Measurements from ENCODE around the gene PTH2.

Gene PTH2

GRCh38 chr19:49436381-49437017 is 13.3 kb upstream of the PTH2 start:
- Histone ChIP-seq H4K20me1 (ENCODE audit: insufficient read depth, low read length) (no peaks in the 10 kb centered on the region), H3K27ac (ENCODE audit: low read length) (no peak overlapping the region), H3K36me3 (replicated peaks; ENCODE audit: low read depth, low read length) (no peaks in the 10 kb centered on the region), H3K27me3 (ENCODE audit: low read depth, low read length) (peaks cover 38% of the 10 kb centered on the region), H3K79me2 (ENCODE audit: low read length) (no peaks in the 10 kb centered on the region), H3K4me3 (ENCODE audit: low read length) (no peak overlapping the region), H3K9me3 (ENCODE audit: insufficient read depth, low read length) (no peaks in the 10 kb centered on the region), H3K4me1 (ENCODE audit: low read length) (no peaks in the 10 kb centered on the region), H3K4me2 (ENCODE audit: low read length) (no peak overlapping the region), H2AFZ (ENCODE audit: low read depth, low read length) (no peak overlapping the region), H3K9ac (ENCODE audit: low read length) (no peak overlapping the region)
- TF ChIP-seq CTCF (IDR thresholded peaks at IDR 0.05; ENCODE audit: low read depth, low read length), result no peak
- no peak for TF ChIP-seq EZH2phosphoT487 (IDR thresholded peaks at IDR 0.05; ENCODE audit: low read depth)

- H3K4me3 ChIP-seq (ENCODE audit: low read length), result no peak overlapping the region
- H3K27me3 ChIP-seq (ENCODE audit: low read depth, low read length), result peaks cover 35% of the 10 kb centered on the region
- H3K4me1 ChIP-seq (ENCODE audit: low read length), result 0 out of 2 replicates have a peak, but pooled peaks cover under 1% of the 10 kb centered on the region
- no peak overlapping the region for H3K4me2 ChIP-seq (ENCODE audit: low read length)
- no peaks in the 10 kb centered on the region for H4K20me1 ChIP-seq (ENCODE audit: insufficient read depth, low read length)
- H3K9me3 ChIP-seq (ENCODE audit: insufficient read depth, low read length), result no peaks in the 10 kb centered on the region
- no peak overlapping the region for H3K9ac ChIP-seq (ENCODE audit: low read length)
- H3K79me2 ChIP-seq (ENCODE audit: low read length), result no peaks in the 10 kb centered on the region
- H2AFZ ChIP-seq (ENCODE audit: low read depth, low read length), result no peak overlapping the region
- H3K27ac ChIP-seq (ENCODE audit: low read length), result no peak overlapping the region
- TF ChIP-seq CTCF (IDR thresholded peaks at IDR 0.05; ENCODE audit: low read depth, low read length), result no peak
- TF ChIP-seq EZH2phosphoT487 (IDR thresholded peaks at IDR 0.05; ENCODE audit: low read depth), result no peak
- no peaks in the 10 kb centered on the region for H3K36me3 ChIP-seq (replicated peaks; ENCODE audit: low read depth, low read length)
These were observed 12.4 kb upstream of the PTH2 start for GRCh38 chr19:49435670-49436069.

DNA sequence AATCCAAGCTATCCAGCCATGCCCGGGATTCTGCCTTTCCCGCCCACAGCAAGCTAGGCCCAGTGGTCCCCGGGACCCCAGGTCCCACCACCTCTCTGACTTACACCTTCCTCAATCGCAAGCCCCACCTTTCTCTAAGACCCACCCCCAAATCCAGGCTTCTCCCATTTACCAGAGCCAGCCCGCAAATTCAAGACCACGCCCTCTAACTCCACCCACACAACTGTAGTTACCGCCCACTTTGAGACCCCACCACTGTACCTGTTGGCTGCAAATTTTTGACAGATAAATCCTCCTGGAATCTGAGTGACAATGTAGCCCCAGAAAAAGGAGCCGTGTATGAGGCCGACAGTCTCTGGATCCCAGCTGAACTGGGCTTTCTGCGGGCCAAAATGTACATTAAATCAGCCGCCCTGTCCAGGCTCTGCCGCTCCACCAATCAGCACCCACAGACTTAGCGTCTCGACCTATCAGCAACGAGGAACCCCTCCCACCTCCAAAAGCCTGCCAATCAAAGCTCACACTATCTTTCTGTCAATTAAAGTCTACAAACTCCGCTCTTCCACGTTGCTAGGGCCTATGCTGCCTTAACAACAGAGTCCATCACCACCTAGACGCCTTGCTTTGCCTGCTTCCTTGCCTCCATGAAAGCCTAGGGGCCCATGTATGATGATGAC is 11.8 kb upstream of the PTH2 start:
- no peaks in the 10 kb centered on the region for H3K79me2 ChIP-seq (ENCODE audit: low read length)
- H3K36me3 ChIP-seq (replicated peaks; ENCODE audit: low read depth, low read length), result no peaks in the 10 kb centered on the region
- H4K20me1 ChIP-seq (ENCODE audit: insufficient read depth, low read length), result no peaks in the 10 kb centered on the region
- H3K4me3 ChIP-seq (ENCODE audit: low read length), result no peak overlapping the region
- H3K27me3 ChIP-seq (ENCODE audit: low read depth, low read length), result peaks cover 29% of the 10 kb centered on the region
- TF ChIP-seq CTCF (IDR thresholded peaks at IDR 0.05; ENCODE audit: low read depth, low read length), result no peak
- TF ChIP-seq EZH2phosphoT487 (IDR thresholded peaks at IDR 0.05; ENCODE audit: low read depth), result no peak
- H2AFZ ChIP-seq (ENCODE audit: low read depth, low read length), result no peak overlapping the region
- no peak overlapping the region for H3K27ac ChIP-seq (ENCODE audit: low read length)
- H3K9me3 ChIP-seq (ENCODE audit: insufficient read depth, low read length), result no peaks in the 10 kb centered on the region
- no peak overlapping the region for H3K9ac ChIP-seq (ENCODE audit: low read length)
- no peak overlapping the region for H3K4me2 ChIP-seq (ENCODE audit: low read length)
- peaks cover 6% of the 10 kb centered on the region for H3K4me1 ChIP-seq (ENCODE audit: low read length)

DNA sequence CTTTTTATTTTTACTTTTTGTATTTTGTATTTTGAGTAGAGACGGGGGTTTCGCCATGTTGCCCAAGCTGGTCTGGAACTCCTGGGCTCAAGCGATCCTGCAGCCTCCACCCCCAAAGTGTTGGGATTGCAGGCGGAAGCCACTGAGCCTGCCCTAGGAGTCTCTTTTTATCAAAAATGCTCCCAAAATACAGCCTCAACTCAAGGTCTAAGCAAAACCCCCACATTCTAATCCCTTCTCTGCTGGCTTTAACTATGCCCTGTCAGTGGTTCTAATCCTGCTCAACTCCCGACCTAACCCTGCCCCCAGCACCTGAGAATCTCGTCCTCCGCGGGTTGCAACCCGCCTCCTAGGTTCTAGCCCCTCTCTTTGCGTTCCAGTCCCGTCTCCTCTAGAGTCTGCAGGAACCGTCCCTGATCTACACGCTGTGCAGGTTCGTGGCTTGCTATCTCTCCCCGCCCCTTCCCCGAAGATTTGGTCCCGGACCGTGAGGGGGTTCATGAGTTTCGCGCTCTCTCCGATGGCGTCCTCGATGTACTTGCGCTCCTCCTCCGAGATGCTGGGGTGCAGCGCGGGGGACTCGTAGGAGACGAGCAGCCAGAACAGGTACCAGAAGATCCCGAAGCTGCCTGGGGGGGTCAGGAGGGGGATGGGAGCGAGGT is 10.1 kb upstream of the PTH2 start:
- no peak for TF ChIP-seq EZH2phosphoT487 (IDR thresholded peaks at IDR 0.05; ENCODE audit: low read depth)
- TF ChIP-seq CTCF (IDR thresholded peaks at IDR 0.05; ENCODE audit: low read depth, low read length), result no peak
- peaks cover 10% of the 10 kb centered on the region for H3K4me1 ChIP-seq (ENCODE audit: low read length)
- H3K36me3 ChIP-seq (replicated peaks; ENCODE audit: low read depth, low read length), result no peaks in the 10 kb centered on the region
- peaks cover 18% of the 10 kb centered on the region for H3K27me3 ChIP-seq (ENCODE audit: low read depth, low read length)
- no peaks in the 10 kb centered on the region for H3K79me2 ChIP-seq (ENCODE audit: low read length)
- no peak overlapping the region for H3K27ac ChIP-seq (ENCODE audit: low read length)
- H3K9me3 ChIP-seq (ENCODE audit: insufficient read depth, low read length), result no peaks in the 10 kb centered on the region
- no peaks in the 10 kb centered on the region for H4K20me1 ChIP-seq (ENCODE audit: insufficient read depth, low read length)
- no peak overlapping the region for H3K4me2 ChIP-seq (ENCODE audit: low read length)
- no peak overlapping the region for H2AFZ ChIP-seq (ENCODE audit: low read depth, low read length)
- H3K9ac ChIP-seq (ENCODE audit: low read length), result no peak overlapping the region
- no peak overlapping the region for H3K4me3 ChIP-seq (ENCODE audit: low read length)
